ENCODE measurements around the gene NDUFS7.

NDUFS7 gene

DNA sequence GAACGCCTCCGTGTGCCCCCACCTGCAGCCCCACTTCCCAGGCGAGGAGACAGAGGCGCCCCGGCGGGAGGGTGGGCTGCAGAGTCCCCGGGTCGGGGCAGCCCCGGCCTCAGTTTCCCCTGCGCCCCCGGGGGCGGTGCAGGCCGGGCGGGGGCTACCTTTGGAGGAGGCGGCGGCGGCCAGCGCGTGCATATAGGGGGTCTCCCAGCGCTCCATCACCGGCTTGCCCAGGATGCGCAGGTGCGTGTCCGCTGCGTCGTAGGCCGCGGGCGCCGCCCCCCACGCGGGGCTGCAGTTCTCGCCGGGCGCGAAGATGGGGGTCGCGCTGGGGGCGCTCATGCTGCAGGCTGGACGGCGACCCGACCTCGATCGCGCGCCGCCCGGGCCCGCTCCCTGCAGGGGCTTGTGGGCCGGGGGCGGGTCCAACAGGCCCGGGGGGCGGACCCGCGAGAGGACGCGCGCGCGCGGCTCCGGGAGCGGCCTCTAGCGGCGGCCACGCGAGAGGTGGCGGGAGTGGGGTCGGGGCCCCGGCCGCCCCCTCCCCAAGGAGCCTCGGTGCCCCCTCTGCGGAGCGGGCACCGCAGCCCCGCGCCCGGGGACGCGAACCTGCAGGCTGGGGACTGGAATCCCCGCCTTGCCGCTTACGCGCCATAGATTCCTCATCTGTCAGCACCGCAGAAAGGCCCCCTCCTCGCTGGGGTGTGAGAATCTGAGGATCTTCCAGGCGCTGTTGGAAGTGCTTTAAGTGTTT lies 17.6 kb downstream of the NDUFS7 start, which contains the start of gene GAMT:
Gene GAMT, minus strand, starts transcription at position 405 of the 751 bp plus-strand sequence. Its CDS starts 66 bp downstream, at position 339.
- DNase-seq = no peak

DNA sequence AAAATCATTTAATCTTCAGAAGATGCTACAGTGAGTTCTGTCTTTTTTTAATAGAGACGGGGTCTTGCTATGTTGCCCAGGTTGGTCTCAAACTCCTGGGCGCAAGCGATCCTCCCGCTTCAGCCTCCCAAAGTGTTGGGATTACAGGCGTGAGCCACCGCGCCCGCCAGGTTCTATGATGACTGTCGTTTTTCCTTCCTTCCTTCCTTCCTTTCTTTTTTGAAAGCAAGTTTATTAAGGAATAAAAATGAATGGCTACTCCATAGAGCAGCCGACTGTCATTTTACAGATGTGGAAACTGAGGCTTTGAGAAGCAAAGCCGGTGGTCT lies 18.1 kb downstream of the NDUFS7 start:
- DNase-seq = no peak

DNA sequence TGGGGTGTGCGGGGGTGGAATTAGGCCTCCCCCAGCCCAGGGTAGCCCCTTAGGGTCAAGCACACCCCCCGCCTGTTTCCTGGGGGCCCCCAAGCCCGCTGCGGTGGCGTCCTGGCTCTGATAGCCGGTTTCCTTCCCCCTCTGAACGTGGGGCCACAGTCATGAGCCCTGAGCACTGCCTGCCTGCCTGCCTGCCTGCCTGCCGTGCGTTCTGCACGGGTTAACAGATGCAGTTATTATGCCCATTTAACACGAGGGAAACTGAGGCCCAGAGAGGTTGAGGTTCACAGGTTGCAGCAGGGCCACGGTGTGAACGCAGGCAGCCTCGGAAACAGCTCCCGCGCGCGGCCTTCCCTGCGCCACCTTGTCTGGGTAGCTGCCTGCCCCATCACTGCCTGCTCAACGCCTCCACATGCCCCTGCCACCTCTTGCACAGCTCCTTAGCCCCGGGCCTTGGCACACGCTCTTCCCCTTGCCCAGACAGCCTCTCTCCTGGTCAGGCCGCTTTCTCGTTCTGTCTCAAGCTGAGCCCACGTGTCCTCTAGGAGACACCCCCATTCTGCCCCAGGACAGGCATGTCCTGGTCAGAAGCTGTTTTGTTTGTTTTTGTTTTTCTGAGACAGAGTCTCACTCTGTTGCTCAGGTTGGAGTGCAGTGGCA lies 18.8 kb downstream of the NDUFS7 start:
- no peak for DNase-seq

GRCh38 chr19:1406774-1407527 lies 23.2 kb downstream of the NDUFS7 start:
- DNase-seq = peak; percentile 99

DNA sequence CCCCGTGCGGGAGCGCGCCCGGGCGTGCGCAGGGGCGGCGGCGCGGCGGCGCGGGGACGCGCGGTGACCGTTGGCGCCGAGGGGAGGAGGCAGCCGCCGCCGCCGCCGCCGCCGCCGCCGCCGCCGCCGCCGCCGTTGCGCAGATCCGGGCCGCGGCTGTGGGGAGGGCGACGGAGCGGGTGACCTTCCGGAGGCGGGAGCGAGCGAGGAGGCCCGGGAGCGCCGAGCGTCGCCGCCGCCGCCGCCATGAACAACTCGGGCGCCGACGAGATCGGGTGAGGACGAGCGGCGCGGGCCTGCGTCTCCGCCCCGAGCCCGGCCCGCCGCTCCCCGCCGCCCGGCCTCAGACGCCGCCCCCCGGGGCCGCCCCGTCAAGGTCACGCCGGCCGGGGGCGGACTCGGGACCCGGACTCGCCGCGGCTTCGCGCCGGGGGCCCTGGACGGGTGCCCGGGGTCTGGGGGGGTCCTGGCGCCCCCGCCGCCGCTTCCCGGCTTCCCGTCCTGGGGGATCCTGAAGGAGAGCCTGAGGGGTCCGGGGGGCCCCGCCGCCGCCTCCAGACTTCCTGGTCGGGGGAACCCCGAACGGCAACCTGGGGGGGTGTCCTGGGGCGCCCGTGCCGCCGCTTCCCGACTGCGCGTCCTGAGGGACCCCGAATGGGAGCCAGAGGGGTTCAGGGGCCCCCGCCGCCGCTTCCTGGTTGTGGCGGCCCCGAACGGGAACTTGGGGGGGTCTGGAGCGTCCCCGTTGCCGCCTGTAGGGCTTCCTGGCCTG lies 24.0 kb downstream of the NDUFS7 start, which contains the start of gene DAZAP1:
Gene DAZAP1, plus strand, starts transcription at position 59 of the 772 bp plus-strand sequence. Its CDS starts 188 bp downstream, at position 247.
- no peak for DNase-seq

GRCh38 chr19:1408300-1409203 lies 24.8 kb downstream of the NDUFS7 start:
- peak; percentile 40 for DNase-seq

DNA sequence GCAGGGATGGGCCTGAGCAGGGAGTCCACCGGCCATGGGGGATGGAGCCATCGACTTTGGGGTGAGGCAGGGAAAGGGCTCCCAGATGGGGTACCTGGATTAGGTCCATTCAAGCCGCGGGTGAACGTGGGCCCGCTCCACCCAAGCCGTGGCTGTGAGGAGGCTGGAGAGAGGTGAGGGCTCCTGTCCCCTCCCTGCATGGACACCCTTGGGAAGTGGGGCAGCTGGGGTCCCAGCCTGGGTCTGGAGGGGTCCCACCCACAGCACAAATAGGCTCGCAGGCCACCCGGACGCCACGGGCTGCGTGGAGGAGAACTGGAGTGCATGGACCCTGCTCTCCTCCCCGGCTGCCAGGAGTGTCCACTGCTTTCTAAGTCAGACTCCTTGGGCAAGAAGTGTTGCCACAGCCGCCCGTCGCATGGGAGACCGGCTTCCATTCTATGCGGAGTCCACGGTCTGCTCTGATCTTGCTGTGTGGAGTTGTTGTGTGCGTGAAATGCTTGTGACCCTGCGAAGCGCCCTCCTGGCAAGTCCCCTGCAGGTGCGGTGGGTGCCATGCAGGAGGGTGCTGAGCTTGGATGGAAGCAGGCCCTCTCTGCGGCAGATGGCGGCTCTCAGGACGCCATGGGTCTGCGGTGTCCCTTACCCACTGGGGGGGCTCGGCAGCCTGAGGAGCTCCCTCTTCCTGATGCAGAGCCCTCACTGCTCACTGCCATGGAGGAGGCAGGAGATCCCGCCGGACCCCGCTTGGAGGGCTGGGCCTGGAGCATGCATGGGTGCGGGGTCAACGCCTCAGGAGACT lies 25.7 kb downstream of the NDUFS7 start:
- DNase-seq = no peak

DNA sequence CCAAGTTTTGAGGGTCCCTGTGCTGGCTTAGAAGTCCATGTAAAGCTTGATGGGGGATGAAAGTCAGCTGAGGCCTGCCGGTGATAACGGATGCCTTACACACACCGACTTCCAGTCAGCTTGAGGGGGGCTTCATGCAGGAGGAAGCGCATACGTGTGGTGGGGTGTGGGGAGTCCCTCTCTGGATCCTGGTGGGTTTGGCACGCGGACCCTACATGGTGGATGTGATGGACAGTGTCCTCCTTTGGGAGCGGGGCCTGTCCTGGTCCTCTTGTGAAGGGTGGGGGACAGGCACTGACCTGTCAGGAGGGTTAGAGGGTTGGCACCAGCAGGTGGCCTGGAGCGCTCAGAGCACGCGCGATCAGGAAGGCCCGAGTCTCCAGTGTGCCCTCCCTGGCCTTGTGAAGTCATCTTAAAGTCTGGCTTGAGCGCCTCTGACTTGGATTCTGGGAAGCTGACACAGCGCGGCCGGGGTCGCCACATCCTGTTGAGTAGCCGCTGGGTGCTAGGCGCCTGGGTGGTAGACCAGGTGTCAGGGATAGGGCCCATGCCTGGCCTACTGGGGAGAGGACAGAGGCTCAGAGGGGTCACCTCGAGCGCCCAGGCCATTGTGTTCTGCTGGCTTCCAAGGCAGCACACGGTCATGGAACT lies 26.6 kb downstream of the NDUFS7 start:
- no peak for DNase-seq

- DNase-seq = no peak
Observed at GRCh38 chr19:1410789-1411188, 27.1 kb downstream of the NDUFS7 start.

DNA sequence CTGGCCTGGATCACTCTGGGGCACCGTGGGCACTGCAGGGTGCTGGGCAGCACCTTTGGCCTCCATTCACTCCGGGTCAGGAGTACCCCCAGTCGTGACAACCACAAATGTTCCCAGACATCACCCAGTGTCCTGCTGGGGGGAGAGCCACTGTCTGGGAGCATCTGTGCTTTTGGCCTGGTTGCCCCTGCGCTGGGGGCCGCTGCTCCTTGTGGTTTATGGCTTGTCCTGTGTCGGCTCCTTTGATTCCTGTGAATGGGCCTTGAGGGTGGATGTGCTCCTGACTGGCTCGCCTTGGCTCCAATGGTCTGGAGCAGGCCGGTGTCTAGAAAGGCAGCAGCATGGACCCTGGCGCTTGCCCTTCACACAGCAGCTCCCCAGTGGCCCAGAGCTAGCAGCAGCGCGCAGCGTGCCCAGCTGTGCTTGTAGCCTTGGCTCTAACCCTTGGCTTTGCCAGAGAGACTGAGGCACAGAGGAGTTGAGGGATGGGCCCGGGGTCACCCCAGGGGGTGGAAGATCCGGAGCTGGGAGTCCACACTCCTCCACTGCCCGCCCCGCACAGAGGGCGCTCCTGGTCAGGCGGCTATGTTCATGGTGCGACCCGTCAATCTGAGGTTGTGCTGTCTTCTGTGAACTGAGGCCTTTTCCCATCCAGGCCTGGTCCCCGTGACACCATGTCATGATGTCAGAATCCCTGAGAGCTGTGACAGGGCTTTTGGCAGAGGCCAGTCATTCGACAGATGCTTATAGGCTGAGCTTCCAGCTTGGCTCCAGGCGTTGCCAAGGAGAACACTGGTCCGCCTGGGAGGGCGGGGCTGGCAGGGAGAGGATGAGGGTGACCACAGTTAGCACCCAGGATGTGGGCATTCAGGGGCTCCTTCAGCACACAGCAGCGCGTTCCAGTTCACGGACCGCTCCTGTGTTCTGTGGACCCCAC lies 27.8 kb downstream of the NDUFS7 start:
- no peak for DNase-seq

DNA sequence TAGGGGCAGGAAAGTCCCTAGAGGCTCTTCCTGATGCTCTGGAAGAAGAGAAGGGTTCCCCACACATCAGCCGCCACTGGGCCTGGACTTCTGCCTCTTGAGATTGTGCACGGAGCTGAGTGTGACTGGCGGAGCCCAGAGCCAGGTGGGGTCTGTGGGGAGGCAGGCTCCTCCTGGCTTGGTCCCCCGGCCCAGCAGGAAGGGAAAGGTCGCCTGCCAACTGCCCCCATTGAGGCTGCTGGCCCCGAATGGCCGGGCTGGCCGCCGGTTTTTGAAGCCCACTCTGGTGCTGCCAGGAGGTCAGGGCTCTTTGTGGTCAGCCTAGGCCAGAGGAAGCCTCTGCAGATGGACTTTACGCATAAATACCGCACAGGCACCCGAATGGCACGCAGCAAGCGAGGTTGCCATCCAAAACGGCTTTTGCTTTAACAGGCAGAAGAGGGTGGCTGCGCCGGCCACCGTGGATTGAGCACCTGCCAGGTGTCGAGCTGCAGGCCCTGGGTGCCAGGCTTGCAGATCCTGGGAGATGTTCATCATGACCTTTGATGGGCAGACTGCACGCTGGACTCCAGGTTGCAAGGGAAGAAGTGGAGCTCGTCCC lies 28.7 kb downstream of the NDUFS7 start:
- DNase-seq = no peak

DNA sequence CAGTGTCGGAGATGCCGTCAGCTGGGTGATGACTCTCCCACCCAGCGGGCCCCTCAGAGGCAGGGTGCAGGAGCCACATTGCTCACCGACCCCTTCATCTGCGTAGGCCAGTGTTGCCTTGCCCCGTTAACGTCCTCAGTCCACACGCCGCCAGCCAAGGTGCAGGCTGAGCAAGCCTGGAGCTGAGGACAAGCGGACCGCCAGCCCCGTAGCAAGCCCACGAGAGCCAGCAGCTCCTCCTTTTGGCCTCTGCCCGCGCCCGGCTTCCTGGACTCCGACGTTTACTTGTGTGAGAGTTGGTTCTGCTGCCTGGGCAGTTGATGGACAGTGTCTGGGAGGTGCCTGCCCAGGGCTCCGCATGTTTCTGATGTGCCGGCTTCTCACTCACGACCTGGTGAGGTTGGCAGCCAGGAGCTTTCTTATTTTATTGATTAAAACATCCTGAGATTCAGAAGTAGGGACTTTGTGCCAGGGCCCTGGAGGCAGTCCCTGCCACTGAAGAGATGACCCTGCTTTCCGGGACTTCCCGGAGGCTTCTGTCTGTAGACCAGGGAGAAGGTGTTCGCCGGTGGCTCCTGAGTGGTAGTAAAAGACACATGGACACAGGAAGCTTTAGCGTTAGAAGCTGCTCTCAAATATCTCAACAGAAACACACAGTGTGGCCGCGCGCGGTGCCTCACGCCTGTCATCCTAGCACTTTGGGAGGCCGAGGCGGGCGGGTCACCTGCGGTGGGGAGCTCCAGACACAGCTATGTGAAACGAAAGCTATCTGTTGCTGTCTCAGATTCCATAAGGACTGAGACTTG lies 29.5 kb downstream of the NDUFS7 start:
- no peak for DNase-seq

- DNase-seq = no peak
Observed at GRCh38 chr19:1416014-1416841, 32.5 kb downstream of the NDUFS7 start.

GRCh38 chr19:1417145-1417544 lies 33.4 kb downstream of the NDUFS7 start:
- no peak for DNase-seq

DNA sequence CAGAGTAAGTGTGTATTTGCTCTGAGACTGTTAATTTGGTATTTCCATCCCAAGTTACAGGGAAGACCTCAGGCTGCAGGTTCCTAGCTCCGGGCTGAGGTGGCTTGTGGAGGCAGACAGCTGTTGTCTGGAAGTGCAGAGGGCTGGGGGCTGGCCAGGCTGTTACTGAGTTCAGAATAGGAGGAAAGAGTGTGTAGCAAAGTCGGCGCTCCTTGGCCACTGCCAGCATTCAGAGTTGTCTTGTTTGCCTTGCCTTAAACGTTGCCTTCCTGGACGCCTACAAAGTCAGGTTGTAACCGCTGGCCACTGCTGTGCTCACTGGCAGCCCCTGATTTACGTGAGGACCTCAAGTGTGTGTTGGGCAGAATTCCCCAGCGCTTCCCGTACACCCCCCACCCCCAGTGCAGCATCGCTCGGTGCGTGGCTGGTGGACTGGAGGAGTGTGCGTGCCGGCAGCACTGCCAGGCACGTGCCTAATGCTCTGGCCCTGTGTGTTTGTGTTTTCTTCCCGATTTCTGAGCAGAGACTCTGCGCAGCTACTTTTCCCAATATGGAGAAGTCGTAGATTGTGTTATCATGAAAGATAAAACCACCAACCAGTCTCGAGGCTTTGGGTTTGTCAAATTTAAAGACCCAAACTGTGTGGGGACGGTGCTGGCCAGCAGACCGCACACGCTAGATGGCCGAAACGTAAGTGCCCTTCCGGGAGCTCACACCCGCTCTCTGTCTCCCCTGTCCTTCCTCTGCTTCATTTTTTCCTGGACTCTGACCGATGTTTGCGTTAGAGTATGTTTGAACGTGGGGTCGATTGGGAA lies 34.2 kb downstream of the NDUFS7 start:
- DNase-seq = no peak

DNA sequence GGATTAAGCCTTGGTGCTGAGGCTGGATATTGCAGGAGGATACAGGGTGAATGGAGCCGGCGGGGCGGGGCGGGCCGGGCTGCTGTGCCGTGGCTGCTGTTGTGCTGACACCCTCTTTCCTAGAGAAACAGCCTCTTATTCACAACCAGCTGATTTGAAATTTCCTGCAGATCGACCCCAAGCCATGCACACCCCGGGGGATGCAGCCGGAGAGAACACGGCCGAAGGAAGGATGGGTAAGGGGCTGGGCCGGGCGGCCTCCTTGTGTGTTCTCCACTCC lies 34.7 kb downstream of the NDUFS7 start:
- DNase-seq = no peak
